ENCODE results near the gene STK39. TPM values are rescaled to one million over a fixed set of nuclear protein-coding genes. Genes with fewer than 3 reads are reported as not detected.

The STK39 gene
- total RNA-seq, 1 donor from 2014 or later, result 40.5 TPM

DNA sequence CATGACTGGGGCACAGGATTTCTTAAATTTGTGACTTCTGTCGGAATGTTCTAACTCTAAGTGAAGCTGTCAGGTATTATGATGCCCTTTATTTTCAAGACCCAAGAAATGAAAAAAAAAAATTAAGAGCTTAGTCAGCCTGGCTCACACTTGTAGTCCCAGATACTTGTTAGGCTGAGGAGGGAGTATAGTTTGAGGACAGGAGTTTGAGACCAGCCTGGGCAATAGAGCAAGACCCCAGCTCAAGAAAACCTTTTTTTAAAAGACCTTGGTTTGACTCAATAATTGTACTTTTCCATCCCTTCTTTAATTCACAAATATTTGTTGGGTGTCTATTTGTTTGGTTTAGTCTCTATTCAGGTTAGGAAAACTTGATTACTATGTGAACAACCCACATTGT, 310.0 kb downstream of the STK39 start:
- no peak for DNase-seq (ENCODE audit: low spot score)

DNA sequence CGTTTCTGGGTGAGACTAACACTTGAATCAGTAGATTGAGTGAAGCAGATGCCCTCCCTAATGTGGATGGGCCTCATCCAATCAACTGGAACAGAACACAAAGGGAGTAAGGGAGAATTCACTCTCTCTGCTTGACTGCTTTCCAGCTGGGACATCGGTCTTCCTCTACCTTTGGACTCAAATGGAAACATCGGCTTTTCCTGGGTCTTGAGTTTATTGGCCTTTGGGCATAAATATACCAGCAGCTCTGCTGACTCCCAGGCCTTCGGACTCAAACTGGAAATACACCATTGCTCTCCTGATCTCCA, 311.6 kb downstream of the STK39 start:
- DNase-seq (ENCODE audit: low spot score), result no peak

DNA sequence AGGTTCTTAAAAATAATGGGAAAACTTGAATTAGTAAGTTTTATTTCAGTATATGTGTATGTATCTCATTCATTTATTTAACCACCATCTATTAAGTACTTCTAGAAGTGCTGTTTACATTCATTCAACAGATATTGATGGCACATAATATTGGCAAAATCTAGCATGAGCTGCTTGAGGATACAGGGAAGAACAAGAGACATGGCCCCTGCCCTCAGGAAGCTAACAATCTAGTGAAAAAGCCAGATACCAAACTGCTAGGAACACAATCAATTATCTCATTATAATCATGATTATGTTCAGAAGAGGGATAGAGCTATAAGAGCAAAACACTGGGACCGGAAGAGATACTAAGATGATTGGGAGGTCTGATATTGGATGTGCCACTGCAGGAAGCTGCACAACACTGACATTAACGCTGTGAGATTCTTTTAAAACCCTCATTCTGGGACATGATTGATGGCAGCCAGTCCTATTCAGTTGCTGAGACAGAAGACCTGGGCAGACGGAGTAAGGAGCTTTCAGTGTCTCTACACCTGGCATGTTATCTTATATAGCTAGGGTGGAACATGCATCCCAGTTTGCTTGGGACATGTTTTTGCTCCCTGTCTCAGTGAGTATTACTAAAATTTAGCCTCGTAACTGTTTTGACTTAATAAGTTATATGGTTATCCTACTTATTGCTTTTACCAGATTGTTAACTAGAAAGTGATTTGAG, 314.1 kb downstream of the STK39 start:
- no peak for DNase-seq (ENCODE audit: low spot score)

DNA sequence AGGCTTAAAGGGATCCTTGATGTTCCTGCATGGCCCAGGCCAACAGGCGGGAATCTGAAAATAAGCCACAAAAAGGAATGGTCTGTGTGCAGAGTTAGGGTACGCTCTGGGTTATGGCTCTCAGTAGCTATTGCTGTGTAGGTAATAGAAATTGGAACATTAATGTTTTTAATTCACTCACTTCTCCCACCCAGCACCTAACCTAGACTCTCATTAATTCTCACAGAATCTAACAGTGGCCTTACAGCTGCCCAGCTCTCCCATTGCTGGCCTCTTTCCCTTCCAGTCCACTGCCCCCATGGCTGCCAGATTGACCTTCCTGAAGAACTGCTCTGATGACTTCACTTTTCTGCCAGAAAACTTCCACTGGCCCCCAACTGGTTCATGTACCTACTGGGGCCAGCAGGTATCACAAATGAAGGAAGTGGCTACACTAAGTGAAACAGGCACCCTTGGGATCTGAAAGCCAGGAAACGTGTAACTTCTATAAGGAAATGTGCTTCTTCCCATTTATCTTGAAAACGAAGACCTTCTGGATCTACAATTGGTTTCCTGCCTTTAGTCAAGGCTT, 315.2 kb downstream of the STK39 start:
- DNase-seq (ENCODE audit: low spot score), result no peak

- no peak for DNase-seq (ENCODE audit: low spot score)
Measured at GRCh38 chr2:167929484-167929883, 317.9 kb downstream of the STK39 start.

GRCh38 chr2:167928434-167928833, 319.0 kb downstream of the STK39 start:
- no peak for DNase-seq (ENCODE audit: low spot score)

DNA sequence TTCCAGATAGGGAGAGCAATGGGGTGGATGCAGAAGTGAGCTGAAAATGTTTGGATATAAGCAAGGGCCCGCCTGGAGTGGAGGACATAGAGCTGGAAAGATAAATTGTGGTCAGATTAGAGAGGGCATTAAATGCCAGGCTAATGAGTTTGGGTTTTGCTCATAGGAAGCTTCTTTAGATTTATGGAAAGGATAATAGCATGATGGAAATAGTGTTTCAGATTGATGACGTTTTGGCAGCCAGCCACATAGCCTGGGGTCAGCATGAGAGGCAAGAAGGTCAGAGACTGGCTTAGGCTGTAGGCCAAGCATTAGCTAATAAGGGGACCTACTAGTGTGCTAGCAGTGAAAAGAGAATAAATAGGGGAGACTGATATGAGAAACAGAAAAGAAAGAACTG, 321.6 kb downstream of the STK39 start:
- DNase-seq (ENCODE audit: low spot score), result no peak

GRCh38 chr2:167924556-167924955, 322.8 kb downstream of the STK39 start:
- DNase-seq (ENCODE audit: low spot score), result no peak

DNA sequence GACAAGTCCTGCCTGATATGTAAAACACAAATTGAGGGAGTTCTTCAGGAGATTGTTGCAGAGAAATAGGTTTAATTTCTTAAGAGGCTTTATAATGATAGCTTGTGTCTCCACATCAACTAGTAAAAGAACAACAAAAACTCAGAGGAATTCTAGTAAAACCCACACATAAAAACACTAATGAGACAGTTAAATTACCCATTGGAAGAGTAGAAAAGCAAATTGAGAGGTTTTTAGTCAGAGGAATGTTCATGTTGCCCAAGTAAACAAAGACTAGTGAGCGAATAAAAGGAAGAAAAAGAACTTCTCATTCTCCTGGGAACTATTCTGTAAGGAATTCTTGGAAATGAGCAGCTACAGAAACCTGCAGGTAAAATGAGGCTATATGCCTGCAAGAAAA, 330.6 kb downstream of the STK39 start:
- no peak for DNase-seq (ENCODE audit: low spot score)

GRCh38 chr2:167914969-167915368, 332.4 kb downstream of the STK39 start:
- no peak for DNase-seq (ENCODE audit: low spot score)

- DNase-seq (ENCODE audit: low spot score), result no peak
Measured at GRCh38 chr2:167908786-167909185, 338.6 kb downstream of the STK39 start.

DNA sequence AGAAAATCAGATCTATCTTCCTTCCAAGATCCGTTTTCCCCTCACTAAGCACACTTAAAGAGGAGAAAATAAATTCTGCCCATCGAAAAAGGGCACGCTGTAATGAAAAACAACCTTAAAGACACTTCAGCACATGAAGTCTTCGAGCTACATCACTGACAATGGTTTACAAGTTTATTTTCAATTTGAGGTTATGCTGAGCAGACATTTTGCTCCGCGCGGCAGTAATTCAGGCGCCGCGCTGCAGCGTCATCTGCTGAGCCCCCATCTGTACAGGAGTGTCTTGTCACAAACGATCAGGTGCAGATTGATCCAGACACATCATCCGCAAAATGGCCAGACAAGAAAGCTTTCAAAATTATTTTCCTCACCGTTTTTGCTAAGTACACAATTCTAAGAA, 341.7 kb downstream of the STK39 start:
- no peak for DNase-seq (ENCODE audit: low spot score)

Other genes with a start within 250 kb of the STK39 start
- gene CERS6, start 208.7 kb upstream of the STK39 start, total RNA-seq, result 23.1 TPM